Fibroblast of pulmonary artery (primary cell): ENCODE measurements around the gene THAP5.
A peak's percentile ranks its signal among the peaks of the same experiment; 100 is the strongest.

Source experiments
- DNase-seq: peaks from one replicate; pipeline ENCODE4 v3.0.0-alpha.2; 2010; ENCODE audit warnings: low read depth
- H3K4me3 ChIP-seq: replicated peaks from 2 replicates; pipeline ENCODE4 v1.5.1; 2011; ENCODE audit warnings: low read depth, mild to moderate bottlenecking, control low read depth, low read length, moderate library complexity
- TF ChIP-seq, protein P1 (sequence below): IDR thresholded peaks from 2 replicates; pipeline ENCODE4 v1.5.1; 2011; ENCODE audit warnings: mild to moderate bottlenecking, control low read depth, low read length, inconsistent platforms; ENCODE audit errors: missing control alignments

The THAP5 gene

DNA sequence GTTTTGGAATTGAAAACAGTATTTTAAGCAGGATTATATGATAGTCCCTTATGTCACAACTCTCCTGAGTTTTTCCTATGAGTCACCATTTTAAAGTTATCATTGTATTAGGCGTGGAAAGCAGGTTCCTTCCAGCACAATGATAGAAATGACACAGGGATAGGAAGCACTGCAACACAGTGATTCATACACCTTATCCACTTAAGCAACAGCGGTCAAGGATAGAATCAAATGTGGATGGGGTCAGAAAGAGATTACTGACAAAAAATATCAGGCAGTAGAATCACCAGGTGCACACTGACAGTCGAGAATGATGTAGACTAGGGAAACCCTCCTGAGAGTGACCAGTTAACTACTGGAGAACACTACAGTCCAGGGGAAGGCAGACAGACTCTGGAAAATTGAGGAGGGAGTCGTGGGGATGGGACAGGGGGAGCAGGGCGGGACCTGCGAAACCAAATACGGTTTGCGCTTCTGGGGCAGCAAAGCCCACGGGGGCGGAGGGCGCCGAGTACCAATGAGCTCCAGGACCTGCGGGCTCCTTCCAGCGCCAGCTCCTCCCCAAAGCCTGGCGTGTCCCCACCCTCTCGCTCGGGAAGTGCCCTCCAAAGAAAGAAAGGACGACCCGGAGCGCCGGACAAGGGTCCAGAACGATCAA is 44.0 kb downstream of the THAP5 start:
- peak; percentile 88 for DNase-seq
- TF ChIP-seq, protein P1, sequence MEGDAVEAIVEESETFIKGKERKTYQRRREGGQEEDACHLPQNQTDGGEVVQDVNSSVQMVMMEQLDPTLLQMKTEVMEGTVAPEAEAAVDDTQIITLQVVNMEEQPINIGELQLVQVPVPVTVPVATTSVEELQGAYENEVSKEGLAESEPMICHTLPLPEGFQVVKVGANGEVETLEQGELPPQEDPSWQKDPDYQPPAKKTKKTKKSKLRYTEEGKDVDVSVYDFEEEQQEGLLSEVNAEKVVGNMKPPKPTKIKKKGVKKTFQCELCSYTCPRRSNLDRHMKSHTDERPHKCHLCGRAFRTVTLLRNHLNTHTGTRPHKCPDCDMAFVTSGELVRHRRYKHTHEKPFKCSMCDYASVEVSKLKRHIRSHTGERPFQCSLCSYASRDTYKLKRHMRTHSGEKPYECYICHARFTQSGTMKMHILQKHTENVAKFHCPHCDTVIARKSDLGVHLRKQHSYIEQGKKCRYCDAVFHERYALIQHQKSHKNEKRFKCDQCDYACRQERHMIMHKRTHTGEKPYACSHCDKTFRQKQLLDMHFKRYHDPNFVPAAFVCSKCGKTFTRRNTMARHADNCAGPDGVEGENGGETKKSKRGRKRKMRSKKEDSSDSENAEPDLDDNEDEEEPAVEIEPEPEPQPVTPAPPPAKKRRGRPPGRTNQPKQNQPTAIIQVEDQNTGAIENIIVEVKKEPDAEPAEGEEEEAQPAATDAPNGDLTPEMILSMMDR = no peak
- H3K4me3 ChIP-seq = peak overlapping the region; percentile 90

DNA sequence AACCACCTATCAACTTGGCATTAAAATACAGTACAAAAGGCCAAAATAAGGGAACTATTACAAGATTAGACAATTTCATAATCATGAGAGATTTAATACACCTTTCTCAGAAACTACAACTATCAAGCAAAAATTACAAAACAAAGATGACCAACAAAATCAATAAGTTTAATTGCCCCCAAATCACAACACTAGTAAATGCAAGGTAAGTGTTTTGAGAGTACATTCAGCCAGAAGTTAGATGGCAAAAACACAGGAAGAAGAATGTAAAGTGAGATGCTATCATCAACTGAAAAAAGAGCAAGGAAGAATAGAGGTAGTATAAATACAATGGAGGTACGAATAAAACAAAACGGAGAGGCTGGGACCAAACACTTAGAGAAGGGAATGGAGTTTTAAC is 46.7 kb downstream of the THAP5 start:
- TF ChIP-seq, protein P1 = no peak
- no peak for DNase-seq
- H3K4me3 ChIP-seq = no peak overlapping the region

DNA sequence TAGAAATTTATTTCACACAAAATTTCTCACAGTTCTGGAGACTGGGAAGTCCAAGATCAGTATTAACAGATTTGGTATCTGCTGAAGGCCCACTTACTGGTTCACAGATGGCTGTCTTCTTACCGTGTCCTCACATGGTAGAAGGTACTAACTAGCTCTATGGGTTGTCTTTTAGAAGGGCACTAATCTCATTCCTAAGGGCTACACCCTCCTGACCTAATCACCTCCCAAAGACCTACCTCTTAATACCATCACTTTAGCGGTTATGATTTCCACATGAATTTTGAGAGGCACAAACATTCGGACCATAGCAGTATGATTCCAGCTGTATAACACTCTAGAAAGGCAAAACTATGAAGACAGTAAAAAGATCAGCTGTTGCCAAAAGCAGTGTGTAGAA is 51.6 kb downstream of the THAP5 start:
- no peak for DNase-seq
- TF ChIP-seq, protein P1 = no peak
- H3K4me3 ChIP-seq = no peak overlapping the region

DNA sequence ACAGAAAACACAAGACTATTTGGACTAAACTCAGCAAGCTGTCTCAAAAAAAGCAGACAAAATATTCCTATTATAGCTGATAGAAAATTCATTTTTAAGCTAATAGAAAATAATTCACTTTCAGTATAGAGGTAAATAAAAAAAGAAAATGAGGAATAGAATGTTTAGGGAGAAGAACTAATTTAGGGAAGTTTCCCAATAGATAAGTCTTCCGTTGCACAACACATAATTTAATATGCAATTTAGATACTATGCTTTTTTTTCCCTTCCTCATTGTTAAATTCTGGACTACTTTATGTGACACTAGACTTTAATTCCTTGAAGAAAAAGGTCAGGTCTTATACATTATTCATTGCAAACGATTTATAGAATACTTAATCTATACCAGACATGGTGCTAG is 53.9 kb downstream of the THAP5 start:
- TF ChIP-seq, protein P1 = no peak
- no peak for DNase-seq
- H3K4me3 ChIP-seq = no peak overlapping the region

DNA sequence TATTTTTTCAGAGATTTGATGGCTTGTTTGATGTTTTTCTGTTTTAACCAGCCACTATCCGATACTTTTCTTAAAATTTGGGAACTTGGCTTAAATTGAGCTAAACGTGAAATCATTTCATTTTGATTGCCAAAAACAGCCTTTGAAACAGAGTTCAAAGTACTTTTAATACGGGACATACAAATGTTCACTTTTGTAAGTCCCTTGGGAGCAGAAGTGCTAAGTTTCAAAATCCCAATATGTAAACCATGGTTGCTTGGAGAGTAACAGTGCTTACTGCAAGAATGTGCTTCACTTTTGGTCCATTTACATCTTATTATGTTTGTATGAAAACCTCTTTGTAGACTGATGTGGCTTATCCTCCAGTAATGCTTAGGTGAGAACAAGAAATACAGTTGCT is 54.5 kb downstream of the THAP5 start:
- DNase-seq = no peak
- TF ChIP-seq, protein P1 = no peak

More for the DNA sequence above, 54.5 kb downstream of the THAP5 start:
- H3K4me3 ChIP-seq = no peak overlapping the region
